HG02642 (cell line): ENCODE measurements around the gene ZNF467.

Experiments
- ATAC-seq: cut with Tn5 transposase; IDR thresholded peaks from one replicate; pipeline ENCODE4 v1.9.1; 2021; ENCODE audit warnings: mild to moderate bottlenecking; ENCODE audit not compliant: unreplicated experiment, poor library complexity

Gene ZNF467

GRCh38 chr7:149788300-149788851 is 15.0 kb upstream of the ZNF467 start:
- no peak for ATAC-seq

GRCh38 chr7:149787428-149788299 is 14.3 kb upstream of the ZNF467 start:
- ATAC-seq = no peak

- ATAC-seq = no peak
These were observed 12.6 kb upstream of the ZNF467 start for GRCh38 chr7:149785983-149786382.

- ATAC-seq = no peak
These were observed 12.0 kb upstream of the ZNF467 start for GRCh38 chr7:149785402-149785801.

GRCh38 chr7:149784251-149784608 is 10.8 kb upstream of the ZNF467 start:
- ATAC-seq = no peak

- no peak for ATAC-seq
These were observed 10.2 kb upstream of the ZNF467 start for GRCh38 chr7:149783386-149784250.

DNA sequence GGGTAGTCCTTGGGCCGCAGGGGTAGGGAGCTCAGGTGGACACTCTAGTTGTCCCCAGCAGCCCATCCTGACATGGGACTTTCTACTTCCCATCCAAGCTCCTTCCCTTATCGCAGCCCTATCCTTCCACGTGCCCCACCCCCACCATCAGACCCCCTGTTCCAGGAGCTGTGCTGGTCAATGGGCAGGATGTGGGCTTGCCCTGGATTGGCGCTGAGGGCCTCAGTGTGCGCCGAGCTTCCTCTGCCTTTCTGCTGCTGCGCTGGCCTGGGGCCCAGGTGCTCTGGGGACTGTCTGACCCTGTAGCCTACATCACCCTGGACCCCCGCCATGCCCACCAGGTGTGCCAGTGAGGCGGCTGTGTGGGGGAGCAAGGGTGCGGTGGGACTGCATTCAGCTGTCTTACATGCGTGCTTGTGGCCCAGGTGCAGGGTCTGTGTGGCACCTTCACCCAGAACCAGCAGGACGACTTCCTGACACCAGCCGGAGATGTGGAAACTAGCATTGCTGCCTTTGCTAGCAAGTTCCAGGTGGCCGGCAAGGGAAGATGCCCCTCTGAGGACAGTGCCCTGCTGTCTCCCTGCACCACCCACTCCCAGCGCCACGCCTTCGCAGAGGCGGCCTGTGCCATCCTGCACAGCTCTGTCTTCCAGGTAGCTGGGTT is 9.4 kb upstream of the ZNF467 start:
- no peak for ATAC-seq

- ATAC-seq = no peak
These were observed 8.5 kb upstream of the ZNF467 start for GRCh38 chr7:149781921-149782320.

GRCh38 chr7:149780636-149781419 is 7.4 kb upstream of the ZNF467 start:
- ATAC-seq = no peak

DNA sequence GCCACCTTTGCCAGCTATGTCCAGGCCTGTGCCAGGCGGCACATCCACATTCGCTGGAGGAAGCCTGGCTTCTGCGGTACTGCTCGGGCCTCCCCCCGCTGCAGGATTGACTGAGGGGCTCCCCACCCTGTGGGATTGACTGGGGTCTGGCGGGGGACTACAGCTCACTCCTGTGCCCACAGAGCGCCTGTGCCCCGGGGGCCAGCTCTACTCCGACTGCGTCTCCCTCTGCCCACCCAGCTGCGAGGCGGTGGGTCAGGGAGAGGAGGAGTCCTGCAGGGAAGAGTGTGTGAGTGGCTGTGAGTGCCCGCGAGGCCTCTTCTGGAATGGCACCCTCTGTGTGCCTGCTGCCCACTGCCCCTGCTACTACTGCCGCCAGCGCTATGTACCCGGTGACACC is 6.7 kb upstream of the ZNF467 start:
- ATAC-seq = no peak

DNA sequence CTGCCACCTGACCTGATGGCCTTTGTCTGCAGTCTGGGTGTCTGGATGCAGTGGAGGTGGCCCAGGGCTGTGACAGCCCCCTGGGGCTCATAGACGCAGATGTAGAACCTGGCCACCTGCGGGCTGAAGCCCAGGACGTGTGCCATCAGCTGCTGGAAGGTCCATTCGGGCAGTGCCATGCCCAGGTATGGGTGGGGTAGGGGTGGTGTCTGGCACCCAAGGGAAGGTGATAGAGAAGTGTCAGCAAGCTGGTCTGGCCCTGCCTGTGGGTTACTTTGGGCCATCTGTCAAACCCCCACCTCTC is 6.1 kb upstream of the ZNF467 start:
- ATAC-seq = no peak

- no peak for ATAC-seq
These were observed 5.5 kb upstream of the ZNF467 start for GRCh38 chr7:149778696-149779501.

DNA sequence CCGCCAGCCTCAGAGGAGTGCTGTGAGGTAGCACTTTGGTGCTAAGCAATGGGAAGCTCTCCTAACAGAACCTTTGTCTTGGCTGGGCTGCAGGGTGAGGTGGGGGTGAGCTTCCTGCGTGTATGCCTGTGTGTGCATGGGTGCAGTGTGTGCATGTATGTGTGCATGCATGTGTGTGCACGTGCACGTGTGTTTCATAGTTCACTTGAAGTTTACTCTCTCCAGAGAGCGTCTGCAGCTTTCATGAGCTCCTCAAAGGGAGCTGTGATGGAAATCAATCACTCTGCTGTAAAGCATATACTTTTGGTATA is 4.9 kb upstream of the ZNF467 start:
- ATAC-seq = no peak

DNA sequence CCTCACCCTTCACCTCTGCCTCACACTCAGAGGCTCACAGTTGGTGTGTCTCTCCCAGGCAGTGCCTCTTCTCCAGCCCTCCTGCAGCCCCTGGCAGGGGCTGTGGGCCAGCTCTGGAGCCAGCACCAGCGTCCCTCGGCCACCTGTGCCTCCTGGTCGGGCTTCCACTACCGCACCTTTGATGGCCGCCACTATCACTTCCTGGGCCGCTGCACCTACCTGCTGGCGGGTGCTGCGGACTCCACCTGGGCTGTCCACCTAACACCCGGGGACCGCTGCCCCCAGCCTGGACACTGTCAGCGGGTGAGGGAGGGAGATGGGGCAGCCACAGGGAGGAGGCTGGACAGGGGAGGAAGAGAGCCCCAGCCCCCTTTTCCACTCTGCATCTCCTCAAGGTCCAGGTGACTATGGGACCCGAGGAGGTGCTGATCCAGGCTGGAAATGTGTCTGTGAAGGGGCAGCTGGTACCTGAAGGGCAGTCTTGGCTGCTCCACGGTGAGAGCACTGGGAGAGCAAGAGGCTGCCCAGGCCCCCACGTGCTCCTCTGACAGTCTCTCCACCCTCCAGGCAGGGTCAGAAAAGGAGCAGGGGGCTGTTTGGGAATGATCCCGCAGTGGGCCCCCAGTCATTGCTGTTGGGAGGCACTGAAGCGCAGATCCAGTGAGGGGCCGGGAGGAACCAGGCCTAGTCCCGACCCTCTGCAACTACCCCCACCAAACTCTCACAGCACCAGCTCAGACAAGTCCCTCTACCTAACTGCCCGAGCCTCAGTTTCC is 4.4 kb upstream of the ZNF467 start:
- ATAC-seq = no peak

GRCh38 chr7:149776848-149777407 is 3.5 kb upstream of the ZNF467 start:
- ATAC-seq = no peak

DNA sequence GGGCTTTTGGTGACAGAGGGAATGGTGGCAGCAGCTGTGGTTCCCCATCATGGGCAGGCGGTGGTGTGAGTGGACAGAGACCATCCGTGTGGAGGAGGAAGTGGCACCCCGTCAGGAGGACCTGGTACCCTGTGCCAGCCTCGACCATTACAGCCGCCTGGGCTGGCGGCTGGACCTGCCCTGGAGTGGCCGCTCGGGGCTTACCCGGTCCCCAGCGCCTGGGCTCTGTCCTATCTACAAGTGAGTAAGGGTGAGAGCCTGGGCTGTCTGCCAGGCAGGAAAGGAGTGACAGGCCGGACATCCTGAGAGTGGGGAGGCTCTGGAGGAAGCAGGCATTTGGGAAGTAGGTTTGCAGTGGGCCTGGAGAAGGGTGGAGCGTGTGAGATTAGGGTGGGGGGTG is 2.9 kb upstream of the ZNF467 start:
- no peak for ATAC-seq

DNA sequence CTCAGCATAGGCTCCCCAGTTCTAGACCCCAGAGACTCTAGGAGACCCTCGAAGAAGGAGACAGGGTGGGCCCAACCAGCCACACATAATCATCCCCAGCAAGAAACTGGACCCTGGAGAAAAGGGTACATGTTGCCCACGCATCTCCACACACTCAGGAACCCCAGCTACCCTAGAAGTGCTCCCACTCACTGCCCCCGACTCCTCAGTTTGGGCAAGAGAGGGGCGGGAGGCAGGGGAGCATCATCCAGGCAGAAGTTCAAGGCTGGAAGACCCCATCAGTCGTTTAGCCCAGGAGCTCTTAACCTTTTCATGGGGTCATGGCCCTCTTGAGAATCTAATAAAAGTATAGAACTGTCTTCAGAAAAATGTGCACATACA is 1.8 kb upstream of the ZNF467 start:
- ATAC-seq = no peak
